HepG2 (cell line): Measurements from ENCODE around the gene CDH13. TPM values are rescaled to one million over a fixed set of nuclear protein-coding genes. Genes with fewer than 3 reads are reported as not detected.

Source experiments
- ATAC-seq: fragments of 200-7000 bp; cut with Tn5 transposase; 3 replicates; pipeline ENCODE4 v1.9.1; 2020; ENCODE audit warnings: mild to moderate bottlenecking, moderate library complexity
- BruUV-seq: library from RNA; stranded (reverse); fragments of 400-500 nt; replicated peaks from 2 replicates; lab custom pipeline; 2021; lab: Mats Ljungman, UMichigan
- CTCF ChIA-PET: fragments of 300-600 bp; formaldehyde crosslinking; extraction: SDS; loops from one replicate; lab custom pipeline; 2021; ENCODE audit warnings: low total read pairs, inconsistent platforms, low intra/inter-chr PET ratio; lab: Yijun Ruan, JAX
- POLR2A ChIA-PET: fragments of 350-600 bp; sonication (Branson Sonifier 250); formaldehyde crosslinking; loops from one replicate; lab custom pipeline; 2020; ENCODE audit warnings: antibody characterized with exemption, inconsistent platforms; lab: Yijun Ruan, JAX
- DNase-seq: peaks from one replicate; pipeline ENCODE4 v3.0.0-alpha.2; 2015; ENCODE audit warnings: low spot score
- FAIRE-seq: peaks from 3 replicates; lab custom pipeline; 2011; peaks lifted over from hg19 to GRCh38; lab: Jason Lieb, UNC
- H2AFZ ChIP-seq: one replicate; pipeline ENCODE4 v1.6.1; 2011; ENCODE audit warnings: low read length, inconsistent platforms
- H3K27ac ChIP-seq: fragments of 300-600 bp; 3 replicates; pipeline ENCODE4 v1.8.0; 2011; ENCODE audit warnings: mixed run types, mild to moderate bottlenecking, mixed read lengths, low read length, inconsistent platforms; ENCODE audit not compliant: insufficient read depth; ENCODE audit errors: extremely low read length
- H3K27me3 ChIP-seq, 2 experiments: fragments of 200-600 bp in 1 of 2; 2 replicates in 1 of 2; 3 replicates in 1 of 2; pipeline versions ENCODE4 v1.6.0 to v1.8.0; 2011; ENCODE audit warnings: low read length in 2 of 2, mild to moderate bottlenecking in 2 of 2, moderate library complexity in 2 of 2, inconsistent platforms in 1 of 2; ENCODE audit not compliant: insufficient read depth in 2 of 2, control insufficient read depth in 1 of 2
- H3K36me3 ChIP-seq, 2 experiments: fragments of 200-600 bp in 1 of 2; replicated peaks in 1 of 2; 2 replicates in 1 of 2; 3 replicates in 1 of 2; pipeline versions ENCODE4 v1.5.1 to v1.8.0; 2011; ENCODE audit warnings: low read length in 2 of 2, inconsistent platforms in 1 of 2; ENCODE audit not compliant: insufficient read depth in 2 of 2, control insufficient read depth in 1 of 2
- H3K4me1 ChIP-seq: 2 replicates; pipeline ENCODE4 v1.5.1; 2012; ENCODE audit warnings: low read length, inconsistent platforms; ENCODE audit not compliant: insufficient read depth
- H3K4me2 ChIP-seq: 2 replicates; pipeline ENCODE4 v1.6.0; 2011; ENCODE audit warnings: low read depth, low read length, inconsistent platforms
- H3K4me3 ChIP-seq, 3 experiments: fragments of 200-600 bp in 1 of 3; sonication (generic), shearing (Covaris generic) in 1 of 3; replicated peaks in 1 of 3; 2 replicates each; pipeline ENCODE4 v1.5.1; 2011 to 2016; ENCODE audit warnings: low read length in 3 of 3, inconsistent platforms in 2 of 3, low read depth in 2 of 3, mild to moderate bottlenecking in 2 of 3, control low read depth in 1 of 3, mixed read lengths in 1 of 3; ENCODE audit not compliant: insufficient read depth in 1 of 3
- H3K79me2 ChIP-seq: one replicate; pipeline ENCODE4 v1.6.1; 2011; ENCODE audit warnings: low read length, inconsistent platforms; ENCODE audit not compliant: insufficient read depth
- H3K9ac ChIP-seq: 2 replicates; pipeline ENCODE4 v1.6.0; 2011; ENCODE audit warnings: mild to moderate bottlenecking, low read depth, low read length, inconsistent platforms; ENCODE audit not compliant: insufficient read depth
- H3K9me3 ChIP-seq: 2 replicates; pipeline ENCODE4 v1.5.1; 2012; ENCODE audit warnings: mild to moderate bottlenecking, low read length
- H4K20me1 ChIP-seq: 2 replicates; pipeline ENCODE4 v1.6.0; 2011; ENCODE audit warnings: inconsistent platforms, mild to moderate bottlenecking, low read length, moderate library complexity; ENCODE audit not compliant: insufficient read depth
- ARID5B ChIP-seq: IDR thresholded peaks from 2 replicates; pipeline ENCODE4 v1.4.0; 2020; ENCODE audit warnings: mild to moderate bottlenecking, missing genetic modification reagents
- CEBPZ ChIP-seq: IDR thresholded peaks from 2 replicates; pipeline ENCODE4 v1.6.1; 2012; ENCODE audit warnings: low read length, improper control_type of control experiment
- GFI1 ChIP-seq: sonication (generic); formaldehyde crosslinking; IDR thresholded peaks from 2 replicates; pipeline ENCODE4 v1.5.0; 2020; ENCODE audit warnings: missing genetic modification reagents, mild to moderate bottlenecking, borderline replicate concordance
- HMGA1 ChIP-seq: sonication (generic); formaldehyde crosslinking; conservative IDR thresholded peaks from 2 replicates; pipeline ENCODE4 v1.4.0; 2020; ENCODE audit warnings: missing genetic modification reagents
- MXD4 ChIP-seq: IDR thresholded peaks from 2 replicates; pipeline ENCODE4 v1.6.1; 2016; ENCODE audit warnings: mild to moderate bottlenecking, missing biosample characterization, missing genetic modification reagents
- REPIN1 ChIP-seq: sonication (generic); formaldehyde crosslinking; IDR thresholded peaks from 2 replicates; pipeline ENCODE4 v1.8.0; 2022; ENCODE audit warnings: missing genetic modification reagents, low read depth, mild to moderate bottlenecking, borderline replicate concordance
- SSRP1 ChIP-seq: IDR thresholded peaks from 2 replicates; pipeline ENCODE4 v1.6.1; 2016; ENCODE audit warnings: control low read depth
- ZBTB26 ChIP-seq: IDR thresholded peaks from 2 replicates; pipeline ENCODE4 v1.6.1; 2016; ENCODE audit warnings: missing compliant biosample characterization, missing genetic modification reagents, borderline replicate concordance
- ZNF766 ChIP-seq: sonication (generic); formaldehyde crosslinking; IDR thresholded peaks from 2 replicates; pipeline ENCODE4 v1.5.0; 2020; ENCODE audit warnings: missing genetic modification reagents, borderline replicate concordance
- WGBS: methylation state at CpG from one replicate; pipeline ENCODE4 v1.1.6; 2017; ENCODE audit warnings: low lambda C conversion rate; 5-methylcytosine and 5-hydroxymethylcytosine counted together
- in situ Hi-C: cut with HindIII; loops from 2 replicates; pipeline ENCODE4 v1.10.0; 2017; ENCODE audit warnings: low pct_unique_long_range_greater_than_20kb; ENCODE audit not compliant: extremely low pct_ligation_motif_present
- intact Hi-C: fragments of 100-400 bp; cut with micrococcal nuclease; formaldehyde crosslinking; loops from one replicate; pipeline ENCODE4 v1.10.0; 2022; ENCODE audit not compliant: unreplicated experiment
- polyA plus RNA-seq, 8 experiments: library from polyadenylated mRNA; depleted of rRNA in 3 of 8; stranded (reverse) in 7 of 8; unstranded in 1 of 8; fragments of >200 nt; fragmentation: Illumina TruSeq in 4 of 8; extraction: Trizol in 4 of 8; gene quantifications; 2 replicates each; pipeline versions ENCODE4 v1.2.1 to v1.2.3, GENCODE V29; 2011 to 2016; ENCODE audit warnings: low read depth in 4 of 8, missing spikeins in 1 of 8, mixed read lengths in 1 of 8; ENCODE audit not compliant: insufficient read depth in 1 of 8
- total RNA-seq, 5 experiments: library from RNA; depleted of rRNA; stranded (reverse); fragments of >200 nt; fragmentation: Illumina TruSeq; extraction: Trizol; gene quantifications; 2 replicates each; pipeline ENCODE4 v1.2.3, GENCODE V29; 2016; ENCODE audit warnings: low read depth in 1 of 5

The CDH13 gene
- total and polyA plus RNA-seq, 2 of the 13 experiments (the other 11 are each of a cell fraction or from before 2014, with no cell fraction given) = not detected

- TF ChIP-seq CEBPZ (no peak), HMGA1 (CRISPR knock-in tag) (no peak), MXD4 (CRISPR knock-in tag) (no peak)
Measured at GRCh38 chr16:82915139-82915824, 288.5 kb downstream of the CDH13 start (continued).

- H4K20me1 ChIP-seq = no peaks in the 10 kb centered on the region
- ChIA-PET POLR2A (no interaction called here), CTCF (no interaction called here)
- no peaks in the 10 kb centered on the region for H3K4me1 ChIP-seq
- intact Hi-C loops = no loop called here
- TF ChIP-seq ARID5B (CRISPR knock-in tag) = no peak
- no peak for TF ChIP-seq GFI1 (CRISPR knock-in tag)
- TF ChIP-seq SSRP1 (CRISPR knock-in tag) = no peak
- TF ChIP-seq ZNF766 (CRISPR knock-in tag) = no peak
- no peak for TF ChIP-seq REPIN1 (CRISPR knock-in tag)
- no peak for TF ChIP-seq ZBTB26 (CRISPR knock-in tag)
- H3K9ac ChIP-seq = no peak overlapping the region
- no peak overlapping the region for H3K4me3 ChIP-seq
- no peak overlapping the region for H3K27ac ChIP-seq
- in situ Hi-C loops = no loop called here
- H3K9me3 ChIP-seq = peaks cover 32% of the 10 kb centered on the region
- FAIRE-seq (no peak), ATAC-seq (no peak), DNase-seq (no peak)
- no peak overlapping the region for H3K4me2 ChIP-seq
- BruUV-seq = no TSS peak
- H3K79me2 ChIP-seq = no peaks in the 10 kb centered on the region
- no peak overlapping the region for H2AFZ ChIP-seq
- H3K27me3 ChIP-seq = no peaks in the 10 kb centered on the region
- 18% methylated on average over 5 of the region's 5 CpGs for WGBS
- H3K36me3 ChIP-seq = no peaks in the 10 kb centered on the region
Measured at GRCh38 chr16:82917886-82918595, 291.3 kb downstream of the CDH13 start.
